ENCODE data around the gene GALNT6.

The GALNT6 gene

GRCh38 chr12:51421266-51421884 lies 30.2 kb upstream of the GALNT6 start:
- no peak overlapping the region for H3K4me3 ChIP-seq (ENCODE audit: low read depth, low read length)
- H3K36me3 ChIP-seq (ENCODE audit: control insufficient read depth, insufficient read depth, low read length): no peaks in the 10 kb centered on the region
- H3K9me3 ChIP-seq (ENCODE audit: control insufficient read depth, insufficient read depth, low read length): no peaks in the 10 kb centered on the region

GRCh38 chr12:51419425-51420193 lies 28.4 kb upstream of the GALNT6 start:
- H3K36me3 ChIP-seq (ENCODE audit: control insufficient read depth, insufficient read depth, low read length): no peaks in the 10 kb centered on the region
- peaks cover 21% of the 10 kb centered on the region for H3K4me1 ChIP-seq (ENCODE audit: control insufficient read depth, insufficient read depth, low read length)
- H3K27ac ChIP-seq (ENCODE audit: low read depth, low read length): no peak overlapping the region
- no peak overlapping the region for H3K4me3 ChIP-seq (ENCODE audit: low read depth, low read length)
- H3K27me3 ChIP-seq (ENCODE audit: control insufficient read depth, insufficient read depth, low read length): no peaks in the 10 kb centered on the region
- H3K9ac ChIP-seq (ENCODE audit: low read depth, low read length): no peak overlapping the region; the same call in 1 of the 2 replicates
- no peaks in the 10 kb centered on the region for H3K9me3 ChIP-seq (ENCODE audit: control insufficient read depth, insufficient read depth, low read length)

More at GRCh38 chr12:51421266-51421884, 30.2 kb upstream of the GALNT6 start:
- no peaks in the 10 kb centered on the region for H3K27me3 ChIP-seq (ENCODE audit: control insufficient read depth, insufficient read depth, low read length)
- H3K27ac ChIP-seq (ENCODE audit: low read depth, low read length): no peak overlapping the region
- H3K9ac ChIP-seq (ENCODE audit: low read depth, low read length): no peak overlapping the region
- peaks cover 29% of the 10 kb centered on the region for H3K4me1 ChIP-seq (ENCODE audit: control insufficient read depth, insufficient read depth, low read length)

- Histone ChIP-seq H3K27ac (ENCODE audit: low read depth, low read length) (no peak overlapping the region), H3K9me3 (ENCODE audit: control insufficient read depth, insufficient read depth, low read length) (no peaks in the 10 kb centered on the region), H3K27me3 (ENCODE audit: control insufficient read depth, insufficient read depth, low read length) (no peaks in the 10 kb centered on the region), H3K4me1 (ENCODE audit: control insufficient read depth, insufficient read depth, low read length) (peaks cover 17% of the 10 kb centered on the region), H3K4me3 (ENCODE audit: low read depth, low read length) (no peak overlapping the region), H3K9ac (ENCODE audit: low read depth, low read length) (no peak overlapping the region), H3K36me3 (ENCODE audit: control insufficient read depth, insufficient read depth, low read length) (no peaks in the 10 kb centered on the region)
Observed at GRCh38 chr12:51417826-51418225, 26.6 kb upstream of the GALNT6 start.

DNA sequence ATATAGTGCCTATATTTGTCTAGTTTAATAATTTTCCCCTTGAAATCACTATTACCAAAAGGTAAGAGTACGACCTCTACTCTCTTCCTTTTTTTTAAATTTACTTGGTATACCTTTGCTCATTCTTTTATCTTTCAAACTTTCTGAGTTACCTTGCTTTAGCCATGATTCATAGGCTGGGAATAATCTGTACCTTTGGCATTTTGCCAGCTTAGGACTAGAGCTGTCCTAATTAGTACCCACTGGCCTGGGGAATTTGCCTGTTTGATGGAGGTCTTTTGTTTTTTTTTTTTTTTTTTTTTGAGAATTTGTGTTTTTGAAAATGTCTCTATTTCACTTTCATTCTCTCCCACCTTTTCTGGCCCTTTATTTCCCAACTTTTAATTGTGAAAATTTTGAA lies 24.7 kb upstream of the GALNT6 start:
- Histone ChIP-seq H3K4me3 (ENCODE audit: low read depth, low read length) (no peak overlapping the region), H3K9ac (ENCODE audit: low read depth, low read length) (no peak overlapping the region), H3K27me3 (ENCODE audit: control insufficient read depth, insufficient read depth, low read length) (no peaks in the 10 kb centered on the region), H3K27ac (ENCODE audit: low read depth, low read length) (no peak overlapping the region), H3K36me3 (ENCODE audit: control insufficient read depth, insufficient read depth, low read length) (no peaks in the 10 kb centered on the region), H3K4me1 (ENCODE audit: control insufficient read depth, insufficient read depth, low read length) (peaks cover 17% of the 10 kb centered on the region), H3K9me3 (ENCODE audit: control insufficient read depth, insufficient read depth, low read length) (no peaks in the 10 kb centered on the region)

DNA sequence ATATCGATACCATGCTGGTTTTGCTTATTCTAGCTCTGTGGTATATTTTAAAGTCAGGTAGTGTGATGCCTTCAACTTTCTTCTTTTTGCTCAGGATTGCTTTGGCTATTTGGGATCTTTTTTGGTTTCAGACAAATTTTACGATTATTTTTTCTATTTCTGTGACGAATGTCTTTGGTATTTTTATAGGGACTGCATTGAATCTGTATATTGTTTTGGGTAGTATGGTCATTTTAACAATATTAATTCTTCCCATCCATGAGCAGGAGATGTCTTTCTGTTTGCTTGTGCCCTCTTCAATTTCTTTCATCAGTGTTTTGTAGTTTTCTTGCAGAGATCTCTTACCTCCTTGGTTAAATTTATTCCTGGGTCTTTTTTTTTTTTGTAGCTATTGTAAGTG lies 22.6 kb upstream of the GALNT6 start:
- Histone ChIP-seq H3K4me1 (ENCODE audit: control insufficient read depth, insufficient read depth, low read length) (peaks cover 2% of the 10 kb centered on the region), H3K4me3 (ENCODE audit: low read depth, low read length) (no peak overlapping the region), H3K36me3 (ENCODE audit: control insufficient read depth, insufficient read depth, low read length) (no peaks in the 10 kb centered on the region), H3K27me3 (ENCODE audit: control insufficient read depth, insufficient read depth, low read length) (no peaks in the 10 kb centered on the region), H3K9me3 (ENCODE audit: control insufficient read depth, insufficient read depth, low read length) (no peaks in the 10 kb centered on the region), H3K27ac (ENCODE audit: low read depth, low read length) (no peak overlapping the region), H3K9ac (ENCODE audit: low read depth, low read length) (no peak overlapping the region)

- H3K9ac ChIP-seq (ENCODE audit: low read depth, low read length): no peak overlapping the region
- no peaks in the 10 kb centered on the region for H3K27me3 ChIP-seq (ENCODE audit: control insufficient read depth, insufficient read depth, low read length)
- no peaks in the 10 kb centered on the region for H3K36me3 ChIP-seq (ENCODE audit: control insufficient read depth, insufficient read depth, low read length)
- H3K9me3 ChIP-seq (ENCODE audit: control insufficient read depth, insufficient read depth, low read length): no peaks in the 10 kb centered on the region
- no peak overlapping the region for H3K27ac ChIP-seq (ENCODE audit: low read depth, low read length)
- H3K4me3 ChIP-seq (ENCODE audit: low read depth, low read length): no peak overlapping the region
- H3K4me1 ChIP-seq (ENCODE audit: control insufficient read depth, insufficient read depth, low read length): no peaks in the 10 kb centered on the region
Observed at GRCh38 chr12:51413149-51413548, 21.9 kb upstream of the GALNT6 start.

- no peaks in the 10 kb centered on the region for H3K27me3 ChIP-seq (ENCODE audit: control insufficient read depth, insufficient read depth, low read length)
- H3K36me3 ChIP-seq (ENCODE audit: control insufficient read depth, insufficient read depth, low read length): no peaks in the 10 kb centered on the region
- H3K9ac ChIP-seq (ENCODE audit: low read depth, low read length): no peak overlapping the region
- H3K9me3 ChIP-seq (ENCODE audit: control insufficient read depth, insufficient read depth, low read length): no peaks in the 10 kb centered on the region
- H3K27ac ChIP-seq (ENCODE audit: low read depth, low read length): no peak overlapping the region
- H3K4me3 ChIP-seq (ENCODE audit: low read depth, low read length): no peak overlapping the region
- H3K4me1 ChIP-seq (ENCODE audit: control insufficient read depth, insufficient read depth, low read length): no peaks in the 10 kb centered on the region
Observed at GRCh38 chr12:51409846-51410245, 18.6 kb upstream of the GALNT6 start.

DNA sequence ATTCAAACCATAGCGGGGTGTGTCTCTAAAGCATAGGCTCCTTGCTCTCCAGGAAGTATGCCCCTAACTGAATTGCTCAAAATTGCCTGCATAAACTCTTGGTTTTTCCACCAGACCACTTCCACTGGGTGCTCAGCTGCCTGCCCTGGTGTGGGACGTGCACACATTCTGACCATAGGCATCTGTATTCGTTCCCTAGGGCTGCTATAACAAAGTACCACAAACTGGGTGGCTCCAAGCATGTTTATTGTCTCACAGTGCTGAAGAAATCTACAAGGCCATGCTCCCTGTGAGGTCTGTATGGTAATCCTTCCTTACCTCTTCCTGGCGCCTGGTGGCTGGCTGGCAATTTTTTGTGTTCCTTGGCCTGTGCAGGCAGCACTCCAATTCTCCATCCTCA lies 16.4 kb upstream of the GALNT6 start:
- no peaks in the 10 kb centered on the region for H3K36me3 ChIP-seq (ENCODE audit: control insufficient read depth, insufficient read depth, low read length)
- no peaks in the 10 kb centered on the region for H3K4me1 ChIP-seq (ENCODE audit: control insufficient read depth, insufficient read depth, low read length)
- no peak overlapping the region for H3K4me3 ChIP-seq (ENCODE audit: low read depth, low read length)
- H3K9me3 ChIP-seq (ENCODE audit: control insufficient read depth, insufficient read depth, low read length): no peaks in the 10 kb centered on the region
- no peak overlapping the region for H3K27ac ChIP-seq (ENCODE audit: low read depth, low read length)
- no peak overlapping the region for H3K9ac ChIP-seq (ENCODE audit: low read depth, low read length)
- no peaks in the 10 kb centered on the region for H3K27me3 ChIP-seq (ENCODE audit: control insufficient read depth, insufficient read depth, low read length)

DNA sequence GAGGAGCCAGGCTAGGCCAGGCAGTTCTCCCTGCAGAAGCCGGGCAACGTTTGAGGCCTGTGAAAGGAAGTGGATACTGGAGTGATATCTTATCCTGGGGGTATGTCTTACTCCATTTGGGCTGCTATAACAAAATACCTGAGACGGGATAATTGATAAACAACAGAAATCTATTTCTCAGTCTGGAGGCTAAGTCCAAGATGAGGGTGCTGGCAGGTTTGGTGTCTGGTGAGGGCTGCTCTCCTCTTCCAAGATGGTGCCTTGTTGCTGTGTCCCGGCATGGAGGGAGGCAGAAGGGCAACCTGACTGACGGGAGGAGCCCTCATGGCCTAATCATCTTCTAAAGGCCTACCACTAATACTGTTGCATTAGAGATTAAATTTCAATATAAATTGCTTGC lies 15.7 kb upstream of the GALNT6 start:
- Histone ChIP-seq H3K36me3 (ENCODE audit: control insufficient read depth, insufficient read depth, low read length) (no peaks in the 10 kb centered on the region), H3K4me3 (ENCODE audit: low read depth, low read length) (no peak overlapping the region), H3K27me3 (ENCODE audit: control insufficient read depth, insufficient read depth, low read length) (no peaks in the 10 kb centered on the region), H3K4me1 (ENCODE audit: control insufficient read depth, insufficient read depth, low read length) (no peaks in the 10 kb centered on the region), H3K9me3 (ENCODE audit: control insufficient read depth, insufficient read depth, low read length) (no peaks in the 10 kb centered on the region), H3K27ac (ENCODE audit: low read depth, low read length) (no peak overlapping the region), H3K9ac (ENCODE audit: low read depth, low read length) (no peak overlapping the region)

DNA sequence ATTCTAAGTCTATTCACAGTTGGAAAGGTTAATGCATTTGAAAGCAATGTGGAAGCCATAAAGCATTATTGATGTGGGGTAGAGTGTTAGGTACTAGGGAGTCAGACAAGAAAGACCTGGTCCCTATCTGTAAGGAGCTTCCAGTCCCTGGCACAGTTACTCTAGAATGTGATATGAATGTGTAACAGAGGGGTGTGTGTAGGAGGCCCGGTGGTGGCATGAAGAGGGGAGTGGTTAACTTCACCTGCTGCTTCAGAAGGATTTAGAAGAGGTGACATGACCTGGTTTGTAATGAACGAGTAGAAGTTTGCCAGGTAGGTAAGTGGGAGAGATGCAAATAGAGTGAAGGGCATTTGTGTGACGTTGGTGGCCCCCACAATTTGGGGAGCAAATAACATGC lies 15.1 kb upstream of the GALNT6 start:
- Histone ChIP-seq H3K27me3 (ENCODE audit: control insufficient read depth, insufficient read depth, low read length) (no peaks in the 10 kb centered on the region), H3K9me3 (ENCODE audit: control insufficient read depth, insufficient read depth, low read length) (no peaks in the 10 kb centered on the region), H3K36me3 (ENCODE audit: control insufficient read depth, insufficient read depth, low read length) (no peaks in the 10 kb centered on the region), H3K27ac (ENCODE audit: low read depth, low read length) (no peak overlapping the region), H3K9ac (ENCODE audit: low read depth, low read length) (no peak overlapping the region), H3K4me3 (ENCODE audit: low read depth, low read length) (no peak overlapping the region), H3K4me1 (ENCODE audit: control insufficient read depth, insufficient read depth, low read length) (no peaks in the 10 kb centered on the region)

GRCh38 chr12:51405801-51406207 lies 14.6 kb upstream of the GALNT6 start:
- Histone ChIP-seq H3K9me3 (ENCODE audit: control insufficient read depth, insufficient read depth, low read length) (no peaks in the 10 kb centered on the region), H3K4me1 (ENCODE audit: control insufficient read depth, insufficient read depth, low read length) (no peaks in the 10 kb centered on the region), H3K9ac (ENCODE audit: low read depth, low read length) (no peak overlapping the region), H3K27ac (ENCODE audit: low read depth, low read length) (no peak overlapping the region), H3K36me3 (ENCODE audit: control insufficient read depth, insufficient read depth, low read length) (no peaks in the 10 kb centered on the region), H3K27me3 (ENCODE audit: control insufficient read depth, insufficient read depth, low read length) (no peaks in the 10 kb centered on the region), H3K4me3 (ENCODE audit: low read depth, low read length) (no peak overlapping the region)
